HepG2 (cell line): ENCODE data around the gene DSG4. TPM values are rescaled to one million over a fixed set of nuclear protein-coding genes. Genes with fewer than 3 reads are reported as not detected.

ENCODE experiments used
- ATAC-seq: fragments of 200-7000 bp; cut with Tn5 transposase; 3 replicates; pipeline ENCODE4 v1.9.1; 2020; ENCODE audit warnings: mild to moderate bottlenecking, moderate library complexity
- BruUV-seq: library from RNA; stranded (reverse); fragments of 400-500 nt; replicated peaks from 2 replicates; lab custom pipeline; 2021; lab: Mats Ljungman, UMichigan
- CTCF ChIA-PET: fragments of 300-600 bp; formaldehyde crosslinking; extraction: SDS; loops from one replicate; lab custom pipeline; 2021; ENCODE audit warnings: low total read pairs, inconsistent platforms, low intra/inter-chr PET ratio; lab: Yijun Ruan, JAX
- POLR2A ChIA-PET: fragments of 350-600 bp; sonication (Branson Sonifier 250); formaldehyde crosslinking; loops from one replicate; lab custom pipeline; 2020; ENCODE audit warnings: antibody characterized with exemption, inconsistent platforms; lab: Yijun Ruan, JAX
- DNase-seq: peaks from one replicate; pipeline ENCODE4 v3.0.0-alpha.2; 2015; ENCODE audit warnings: low spot score
- FAIRE-seq: peaks from 3 replicates; lab custom pipeline; 2011; peaks lifted over from hg19 to GRCh38; lab: Jason Lieb, UNC
- H2AFZ ChIP-seq: one replicate; pipeline ENCODE4 v1.6.1; 2011; ENCODE audit warnings: low read length, inconsistent platforms
- H3K27ac ChIP-seq: fragments of 300-600 bp; 3 replicates; pipeline ENCODE4 v1.8.0; 2011; ENCODE audit warnings: mixed run types, mild to moderate bottlenecking, mixed read lengths, low read length, inconsistent platforms; ENCODE audit not compliant: insufficient read depth; ENCODE audit errors: extremely low read length
- H3K27me3 ChIP-seq, 2 experiments: fragments of 200-600 bp in 1 of 2; 2 replicates in 1 of 2; 3 replicates in 1 of 2; pipeline versions ENCODE4 v1.6.0 to v1.8.0; 2011; ENCODE audit warnings: low read length in 2 of 2, mild to moderate bottlenecking in 2 of 2, moderate library complexity in 2 of 2, inconsistent platforms in 1 of 2; ENCODE audit not compliant: insufficient read depth in 2 of 2, control insufficient read depth in 1 of 2
- H3K36me3 ChIP-seq, 2 experiments: fragments of 200-600 bp in 1 of 2; replicated peaks in 1 of 2; 2 replicates in 1 of 2; 3 replicates in 1 of 2; pipeline versions ENCODE4 v1.5.1 to v1.8.0; 2011; ENCODE audit warnings: low read length in 2 of 2, inconsistent platforms in 1 of 2; ENCODE audit not compliant: insufficient read depth in 2 of 2, control insufficient read depth in 1 of 2
- H3K4me1 ChIP-seq: 2 replicates; pipeline ENCODE4 v1.5.1; 2012; ENCODE audit warnings: low read length, inconsistent platforms; ENCODE audit not compliant: insufficient read depth
- H3K4me2 ChIP-seq: 2 replicates; pipeline ENCODE4 v1.6.0; 2011; ENCODE audit warnings: low read depth, low read length, inconsistent platforms
- H3K4me3 ChIP-seq, 3 experiments: fragments of 200-600 bp in 1 of 3; sonication (generic), shearing (Covaris generic) in 1 of 3; replicated peaks in 1 of 3; 2 replicates each; pipeline ENCODE4 v1.5.1; 2011 to 2016; ENCODE audit warnings: low read length in 3 of 3, inconsistent platforms in 2 of 3, low read depth in 2 of 3, mild to moderate bottlenecking in 2 of 3, control low read depth in 1 of 3, mixed read lengths in 1 of 3; ENCODE audit not compliant: insufficient read depth in 1 of 3
- H3K79me2 ChIP-seq: one replicate; pipeline ENCODE4 v1.6.1; 2011; ENCODE audit warnings: low read length, inconsistent platforms; ENCODE audit not compliant: insufficient read depth
- H3K9ac ChIP-seq: 2 replicates; pipeline ENCODE4 v1.6.0; 2011; ENCODE audit warnings: mild to moderate bottlenecking, low read depth, low read length, inconsistent platforms; ENCODE audit not compliant: insufficient read depth
- H3K9me3 ChIP-seq: 2 replicates; pipeline ENCODE4 v1.5.1; 2012; ENCODE audit warnings: mild to moderate bottlenecking, low read length
- H4K20me1 ChIP-seq: 2 replicates; pipeline ENCODE4 v1.6.0; 2011; ENCODE audit warnings: inconsistent platforms, mild to moderate bottlenecking, low read length, moderate library complexity; ENCODE audit not compliant: insufficient read depth
- ARNT2 ChIP-seq: sonication (generic); formaldehyde crosslinking; IDR thresholded peaks from 2 replicates; pipeline ENCODE4 v1.8.0; 2022; ENCODE audit warnings: mild to moderate bottlenecking, low read depth, missing genetic modification reagents, moderate library complexity
- FOXA3 ChIP-seq: IDR thresholded peaks from 2 replicates; pipeline ENCODE4 v1.6.1; 2016; ENCODE audit warnings: missing genetic modification reagents, missing compliant biosample characterization
- GATA4 ChIP-seq: sonication (generic); IDR thresholded peaks from 2 replicates; pipeline ENCODE4 v1.6.1; 2016; ENCODE audit warnings: antibody characterized with exemption, low read depth, borderline replicate concordance
- GATAD2A ChIP-seq: IDR thresholded peaks from 2 replicates; pipeline ENCODE4 v1.6.1; 2016
- HNF4G ChIP-seq, 2 experiments: sonication (generic) in 1 of 2; formaldehyde crosslinking in 1 of 2; IDR thresholded peaks; 2 replicates each; pipeline versions ENCODE4 v1.4.0 to v1.6.1; 2011 to 2020; ENCODE audit warnings: borderline replicate concordance in 2 of 2, low read depth in 2 of 2, mild to moderate bottlenecking in 2 of 2, low read length in 1 of 2, missing genetic modification reagents in 1 of 2, moderate library complexity in 1 of 2
- KMT2B ChIP-seq: IDR thresholded peaks from 2 replicates; pipeline ENCODE4 v1.6.1; 2016; ENCODE audit warnings: missing genetic modification reagents, missing compliant biosample characterization
- MBNL3 ChIP-seq: fragments of 250-450 bp; sonication (Bioruptor Pico); conservative IDR thresholded peaks from 2 replicates; pipeline ENCODE4 v1.8.0; 2022; ENCODE audit warnings: mild to moderate bottlenecking, inconsistent platforms
- PPARG ChIP-seq: conservative IDR thresholded peaks from 2 replicates; pipeline ENCODE4 v1.6.1; 2016; ENCODE audit warnings: missing biosample characterization, missing genetic modification reagents
- THAP11 ChIP-seq: IDR thresholded peaks from 2 replicates; pipeline ENCODE4 v1.6.1; 2016; ENCODE audit warnings: missing biosample characterization, missing genetic modification reagents
- ZBTB20 ChIP-seq: sonication (generic); formaldehyde crosslinking; IDR thresholded peaks from 2 replicates; pipeline ENCODE4 v1.8.1; 2023; ENCODE audit warnings: missing genetic modification reagents, low read depth, mild to moderate bottlenecking, borderline replicate concordance
- ZNF234 ChIP-seq: sonication (generic); formaldehyde crosslinking; conservative IDR thresholded peaks from 2 replicates; pipeline ENCODE4 v1.5.1; 2020; ENCODE audit warnings: mild to moderate bottlenecking, missing genetic modification reagents
- ZNF460 ChIP-seq: sonication (generic); formaldehyde crosslinking; IDR thresholded peaks from 2 replicates; pipeline ENCODE4 v1.5.1; 2020; ENCODE audit warnings: missing genetic modification reagents, mild to moderate bottlenecking, borderline replicate concordance
- WGBS: methylation state at CpG from one replicate; pipeline ENCODE4 v1.1.6; 2017; ENCODE audit warnings: low lambda C conversion rate; 5-methylcytosine and 5-hydroxymethylcytosine counted together
- in situ Hi-C: cut with HindIII; loops from 2 replicates; pipeline ENCODE4 v1.10.0; 2017; ENCODE audit warnings: low pct_unique_long_range_greater_than_20kb; ENCODE audit not compliant: extremely low pct_ligation_motif_present
- intact Hi-C: fragments of 100-400 bp; cut with micrococcal nuclease; formaldehyde crosslinking; loops from one replicate; pipeline ENCODE4 v1.10.0; 2022; ENCODE audit not compliant: unreplicated experiment
- polyA plus RNA-seq, 8 experiments: library from polyadenylated mRNA; depleted of rRNA in 3 of 8; stranded (reverse) in 7 of 8; unstranded in 1 of 8; fragments of >200 nt; fragmentation: Illumina TruSeq in 4 of 8; extraction: Trizol in 4 of 8; gene quantifications; 2 replicates each; pipeline versions ENCODE4 v1.2.1 to v1.2.3, GENCODE V29; 2011 to 2016; ENCODE audit warnings: low read depth in 4 of 8, missing spikeins in 1 of 8, mixed read lengths in 1 of 8; ENCODE audit not compliant: insufficient read depth in 1 of 8
- total RNA-seq, 5 experiments: library from RNA; depleted of rRNA; stranded (reverse); fragments of >200 nt; fragmentation: Illumina TruSeq; extraction: Trizol; gene quantifications; 2 replicates each; pipeline ENCODE4 v1.2.3, GENCODE V29; 2016; ENCODE audit warnings: low read depth in 1 of 5
- TF ChIP-seq, protein P1 (sequence below): conservative IDR thresholded peaks from 2 replicates; pipeline ENCODE4 v1.6.1; 2018; ENCODE audit warnings: missing genetic modification reagents
- TF ChIP-seq, protein P2 (sequence below): sonication (generic); formaldehyde crosslinking; IDR thresholded peaks from 2 replicates; pipeline ENCODE4 v1.5.1; 2020; ENCODE audit warnings: mild to moderate bottlenecking, missing genetic modification reagents, borderline replicate concordance

DSG4 gene
- total and polyA plus RNA-seq, 2 of the 13 experiments (the other 11 are each of a cell fraction or from before 2014, with no cell fraction given): 0.07 TPM; not detected in 1

DNA sequence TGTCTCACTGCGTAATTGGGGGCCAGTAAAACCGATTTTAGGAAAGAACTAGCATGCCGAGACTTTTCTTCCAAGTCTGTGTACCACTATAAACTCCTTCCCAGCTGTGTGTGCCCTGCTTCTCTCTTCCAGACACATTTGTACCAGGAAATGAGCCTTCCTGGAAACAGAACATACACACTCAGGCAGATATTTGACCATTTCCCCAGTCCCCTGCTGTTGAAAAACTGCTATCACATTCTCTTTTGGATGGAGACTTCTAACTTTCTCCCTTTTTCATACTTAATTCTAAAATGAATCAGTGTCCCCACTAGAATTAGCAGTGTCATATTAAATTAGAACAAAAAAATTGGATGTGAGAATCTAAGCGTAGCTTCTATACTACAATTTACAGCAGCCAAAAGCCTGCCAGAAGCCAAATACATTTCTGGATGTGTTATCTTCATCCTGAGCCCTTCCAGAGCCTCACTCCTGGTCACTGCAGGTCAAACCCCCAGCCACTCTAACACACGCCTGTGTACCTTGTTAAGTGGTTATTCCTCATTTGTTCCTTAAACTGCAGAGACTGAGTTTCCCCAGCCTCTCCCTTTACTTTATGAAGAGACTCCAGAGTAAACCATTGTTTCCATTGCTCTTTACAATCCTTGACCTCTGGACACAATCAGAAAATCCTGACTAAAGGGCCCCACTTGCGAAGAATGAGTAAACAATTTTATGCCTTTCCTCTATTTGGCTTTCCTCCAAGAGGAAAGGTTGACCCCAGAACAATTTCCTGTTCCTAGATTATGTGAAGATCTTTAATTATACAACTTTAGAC, 20.4 kb downstream of the DSG4 start:
- Histone ChIP-seq H3K9me3 (no peaks in the 10 kb centered on the region), H3K9ac (peak overlapping the region; percentile 68), H4K20me1 (no peaks in the 10 kb centered on the region), H3K27ac (peak overlapping the region; percentile 94), H3K4me2 (peak overlapping the region; percentile 64), H2AFZ (no peak overlapping the region), H3K27me3 (no peaks in the 10 kb centered on the region), H3K36me3 (no peaks in the 10 kb centered on the region), H3K4me1 (peaks cover 73% of the 10 kb centered on the region), H3K79me2 (no peaks in the 10 kb centered on the region), H3K4me3 (peak overlapping the region in 1 of 3 experiments; percentile 15; a peak in 1 of 6 replicates)
- DNase-seq (peak; percentile 92), ATAC-seq (peak; percentile 79), FAIRE-seq (peak; percentile 73)
- in situ Hi-C loops: no loop called here
- POLR2A ChIA-PET: interaction anchor here (0.9 to 1.4 kb wide), 3 partner anchors 115 to 297 kb away, joined by 3 to 8 read pairs (median 5); no protein-coding TSS in a partner anchor
- 56% methylated on average over 6 of the region's 6 CpGs for WGBS
- intact Hi-C loops: loop anchor here (2.0 to 5.0 kb wide), 3 partner anchors 115 to 190 kb away; no protein-coding TSS in a partner anchor
- BruUV-seq: TSS peak; percentile 59
- CTCF ChIA-PET: no interaction called here
- TF ChIP-seq GATA4 (peak; percentile 62; the same call in 1 of the 2 replicates), KMT2B (no peak), GATAD2A (CRISPR knock-in tag) (peak; percentile 89), HNF4G (IDR thresholded peaks at IDR 0.05; ENCODE audit: borderline replicate concordance, low read depth, low read length) (peak; percentile 62; the same call in 1 of the 2 replicates), HNF4G (CRISPR knock-in tag; IDR thresholded peaks at IDR 0.05; ENCODE audit: borderline replicate concordance, low read depth) (peak; percentile 17; the same call in 1 of the 2 replicates), ZNF460 (no peak), ZNF234 (CRISPR knock-in tag) (no peak), ZBTB20 (CRISPR knock-in tag) (peak; percentile 83; the same call in 1 of the 2 replicates), MBNL3 (CRISPR knock-in tag) (no peak), ARNT2 (CRISPR knock-in tag) (0 out of 2 replicates have a peak, but pooled peaks have one; percentile 24), FOXA3 (CRISPR knock-in tag) (peak; percentile 84), PPARG (CRISPR knock-in tag) (peak; percentile 100), THAP11 (CRISPR knock-in tag) (peak; percentile 44; the same call in 1 of the 2 replicates)
- TF ChIP-seq, protein P1, sequence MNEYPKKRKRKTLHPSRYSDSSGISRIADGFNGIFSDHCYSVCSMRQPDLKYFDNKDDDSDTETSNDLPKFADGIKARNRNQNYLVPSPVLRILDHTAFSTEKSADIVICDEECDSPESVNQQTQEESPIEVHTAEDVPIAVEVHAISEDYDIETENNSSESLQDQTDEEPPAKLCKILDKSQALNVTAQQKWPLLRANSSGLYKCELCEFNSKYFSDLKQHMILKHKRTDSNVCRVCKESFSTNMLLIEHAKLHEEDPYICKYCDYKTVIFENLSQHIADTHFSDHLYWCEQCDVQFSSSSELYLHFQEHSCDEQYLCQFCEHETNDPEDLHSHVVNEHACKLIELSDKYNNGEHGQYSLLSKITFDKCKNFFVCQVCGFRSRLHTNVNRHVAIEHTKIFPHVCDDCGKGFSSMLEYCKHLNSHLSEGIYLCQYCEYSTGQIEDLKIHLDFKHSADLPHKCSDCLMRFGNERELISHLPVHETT (CRISPR knock-in tag): peak; percentile 34; the same call in 1 of the 2 replicates
- TF ChIP-seq, protein P2, sequence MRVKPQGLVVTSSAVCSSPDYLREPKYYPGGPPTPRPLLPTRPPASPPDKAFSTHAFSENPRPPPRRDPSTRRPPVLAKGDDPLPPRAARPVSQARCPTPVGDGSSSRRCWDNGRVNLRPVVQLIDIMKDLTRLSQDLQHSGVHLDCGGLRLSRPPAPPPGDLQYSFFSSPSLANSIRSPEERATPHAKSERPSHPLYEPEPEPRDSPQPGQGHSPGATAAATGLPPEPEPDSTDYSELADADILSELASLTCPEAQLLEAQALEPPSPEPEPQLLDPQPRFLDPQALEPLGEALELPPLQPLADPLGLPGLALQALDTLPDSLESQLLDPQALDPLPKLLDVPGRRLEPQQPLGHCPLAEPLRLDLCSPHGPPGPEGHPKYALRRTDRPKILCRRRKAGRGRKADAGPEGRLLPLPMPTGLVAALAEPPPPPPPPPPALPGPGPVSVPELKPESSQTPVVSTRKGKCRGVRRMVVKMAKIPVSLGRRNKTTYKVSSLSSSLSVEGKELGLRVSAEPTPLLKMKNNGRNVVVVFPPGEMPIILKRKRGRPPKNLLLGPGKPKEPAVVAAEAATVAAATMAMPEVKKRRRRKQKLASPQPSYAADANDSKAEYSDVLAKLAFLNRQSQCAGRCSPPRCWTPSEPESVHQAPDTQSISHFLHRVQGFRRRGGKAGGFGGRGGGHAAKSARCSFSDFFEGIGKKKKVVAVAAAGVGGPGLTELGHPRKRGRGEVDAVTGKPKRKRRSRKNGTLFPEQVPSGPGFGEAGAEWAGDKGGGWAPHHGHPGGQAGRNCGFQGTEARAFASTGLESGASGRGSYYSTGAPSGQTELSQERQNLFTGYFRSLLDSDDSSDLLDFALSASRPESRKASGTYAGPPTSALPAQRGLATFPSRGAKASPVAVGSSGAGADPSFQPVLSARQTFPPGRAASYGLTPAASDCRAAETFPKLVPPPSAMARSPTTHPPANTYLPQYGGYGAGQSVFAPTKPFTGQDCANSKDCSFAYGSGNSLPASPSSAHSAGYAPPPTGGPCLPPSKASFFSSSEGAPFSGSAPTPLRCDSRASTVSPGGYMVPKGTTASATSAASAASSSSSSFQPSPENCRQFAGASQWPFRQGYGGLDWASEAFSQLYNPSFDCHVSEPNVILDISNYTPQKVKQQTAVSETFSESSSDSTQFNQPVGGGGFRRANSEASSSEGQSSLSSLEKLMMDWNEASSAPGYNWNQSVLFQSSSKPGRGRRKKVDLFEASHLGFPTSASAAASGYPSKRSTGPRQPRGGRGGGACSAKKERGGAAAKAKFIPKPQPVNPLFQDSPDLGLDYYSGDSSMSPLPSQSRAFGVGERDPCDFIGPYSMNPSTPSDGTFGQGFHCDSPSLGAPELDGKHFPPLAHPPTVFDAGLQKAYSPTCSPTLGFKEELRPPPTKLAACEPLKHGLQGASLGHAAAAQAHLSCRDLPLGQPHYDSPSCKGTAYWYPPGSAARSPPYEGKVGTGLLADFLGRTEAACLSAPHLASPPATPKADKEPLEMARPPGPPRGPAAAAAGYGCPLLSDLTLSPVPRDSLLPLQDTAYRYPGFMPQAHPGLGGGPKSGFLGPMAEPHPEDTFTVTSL (CRISPR knock-in tag): peak; percentile 84; the same call in 1 of the 2 replicates
